ENCODE measurements around the gene KCNJ11. TPM values are rescaled to one million over a fixed set of nuclear protein-coding genes. Genes with fewer than 3 reads are reported as not detected.

KCNJ11 gene
- total and polyA plus RNA-seq, 2 donors (not counting 3 experiments of a cell fraction or from before 2014, with no cell fraction given): 0.04 TPM; not detected in 1

- POLR2A ChIA-PET: no interaction called here
- BruUV-seq (replicated peaks): no TSS peak
- TF ChIP-seq FOS (IDR thresholded peaks at IDR 0.05; ENCODE audit: borderline replicate concordance, insufficient read depth, low read length) (no peak), MAX (IDR thresholded peaks at IDR 0.05; ENCODE audit: insufficient read depth, insufficient read length) (no peak)
Observed at GRCh38 chr11:17369684-17370243, 18.7 kb downstream of the KCNJ11 start.

GRCh38 chr11:17369094-17369493 lies 19.4 kb downstream of the KCNJ11 start:
- H3K4me3 ChIP-seq (replicated peaks in 1 of 3; ENCODE audit: insufficient read depth in 1 of 3, low read depth in 1 of 3, low read length in 3 of 3): no peak overlapping the region
- H3K27me3 ChIP-seq (ENCODE audit: control insufficient read depth in 2 of 2, insufficient read depth in 2 of 2, low read length in 2 of 2): no peaks in the 10 kb centered on the region
- FAIRE-seq (no peak), DNase-seq (ENCODE audit: low read depth, low spot score) (no peak)
- H3K79me2 ChIP-seq (ENCODE audit: control insufficient read depth, insufficient read depth, low read length): no peaks in the 10 kb centered on the region
- peaks cover 0 to 2% of the 10 kb centered on the region in 2 experiments for H3K36me3 ChIP-seq (ENCODE audit: control insufficient read depth in 2 of 2, extremely low read depth in 1 of 2, insufficient read depth in 2 of 2, low read length in 2 of 2)
- dilution Hi-C loops (cut with MboI; ENCODE audit: extremely low pct_ligation_motif_present, low sequenced_read_pairs) (no loop called here), intact Hi-C loops (cut with micrococcal nuclease) (no loop called here)
- H3K4me2 ChIP-seq (ENCODE audit: insufficient read depth, low read length): no peak overlapping the region
- no peak overlapping the region for H2AFZ ChIP-seq (ENCODE audit: low read depth, low read length)
- no peaks in the 10 kb centered on the region for H4K20me1 ChIP-seq (replicated peaks; ENCODE audit: control insufficient read depth, extremely low read depth, insufficient read depth, low read length)
- H3K9me3 ChIP-seq (replicated peaks; ENCODE audit: control insufficient read depth, insufficient read depth, low read length): peaks cover 13% of the 10 kb centered on the region
- no peak overlapping the region for H3K27ac ChIP-seq (ENCODE audit: insufficient read depth, low read depth, low read length)
- POLR2A ChIA-PET: no interaction called here
- CTCF ChIA-PET: no interaction called here
- no peaks in the 10 kb centered on the region for H3K4me1 ChIP-seq (ENCODE audit: control insufficient read depth, extremely low read depth, insufficient read depth, low read length)
- no peak overlapping the region for H3K9ac ChIP-seq (replicated peaks; ENCODE audit: extremely low read depth, insufficient read depth, low read length)
- no peaks in the 10 kb centered on the region for H3K9me1 ChIP-seq (replicated peaks; ENCODE audit: control insufficient read depth, extremely low read depth, insufficient read depth, low read length)
- BruUV-seq (replicated peaks): no TSS peak
- TF ChIP-seq GATA2 (IDR thresholded peaks at IDR 0.05; ENCODE audit: insufficient read depth, insufficient read length, low read depth, low read length) (no peak), FOS (IDR thresholded peaks at IDR 0.05; ENCODE audit: borderline replicate concordance, insufficient read depth, low read length) (no peak), MAX (IDR thresholded peaks at IDR 0.05; ENCODE audit: insufficient read depth, insufficient read length) (no peak), POLR2AphosphoS5 (IDR thresholded peaks at IDR 0.05; ENCODE audit: insufficient read depth, low read depth, low read length) (no peak), MYC (IDR thresholded peaks at IDR 0.05; ENCODE audit: low read depth, low read length) (no peak), EZH2 (IDR thresholded peaks at IDR 0.05; ENCODE audit: borderline replicate concordance, low read depth, low read length, severe bottlenecking) (no peak)

More at GRCh38 chr11:17369684-17370243, 18.7 kb downstream of the KCNJ11 start:
- no peak overlapping the region for H2AFZ ChIP-seq (ENCODE audit: low read depth, low read length)
- CTCF ChIA-PET: no interaction called here
- H3K36me3 ChIP-seq (ENCODE audit: control insufficient read depth in 2 of 2, extremely low read depth in 1 of 2, insufficient read depth in 2 of 2, low read length in 2 of 2): peaks cover 0 to 2% of the 10 kb centered on the region in 2 experiments
- no peaks in the 10 kb centered on the region for H3K9me1 ChIP-seq (replicated peaks; ENCODE audit: control insufficient read depth, extremely low read depth, insufficient read depth, low read length)
- DNase-seq (ENCODE audit: low read depth, low spot score) (no peak), FAIRE-seq (no peak)
- dilution Hi-C loops (cut with MboI; ENCODE audit: extremely low pct_ligation_motif_present, low sequenced_read_pairs): no loop called here
- no peak overlapping the region for H3K4me3 ChIP-seq (replicated peaks in 1 of 3; ENCODE audit: insufficient read depth in 1 of 3, low read depth in 1 of 3, low read length in 3 of 3)
- intact Hi-C loops (cut with micrococcal nuclease): no loop called here
- H3K4me2 ChIP-seq (ENCODE audit: insufficient read depth, low read length): no peak overlapping the region
- H3K79me2 ChIP-seq (ENCODE audit: control insufficient read depth, insufficient read depth, low read length): no peaks in the 10 kb centered on the region
- H3K4me1 ChIP-seq (ENCODE audit: control insufficient read depth, extremely low read depth, insufficient read depth, low read length): no peaks in the 10 kb centered on the region
- no peaks in the 10 kb centered on the region for H3K27me3 ChIP-seq (ENCODE audit: control insufficient read depth in 2 of 2, insufficient read depth in 2 of 2, low read length in 2 of 2)
- no peak overlapping the region for H3K9ac ChIP-seq (replicated peaks; ENCODE audit: extremely low read depth, insufficient read depth, low read length)
- peaks cover 13% of the 10 kb centered on the region for H3K9me3 ChIP-seq (replicated peaks; ENCODE audit: control insufficient read depth, insufficient read depth, low read length)
- no peak overlapping the region for H3K27ac ChIP-seq (ENCODE audit: insufficient read depth, low read depth, low read length)
- no peaks in the 10 kb centered on the region for H4K20me1 ChIP-seq (replicated peaks; ENCODE audit: control insufficient read depth, extremely low read depth, insufficient read depth, low read length)

Data from endothelial cell of umbilical vein (primary cell).